ENCODE results near the gene TUB. TPM values are rescaled to one million over a fixed set of nuclear protein-coding genes. Genes with fewer than 3 reads are reported as not detected.

Gene TUB
- polyA plus RNA-seq, 1 experiment = 11.8 TPM

GRCh38 chr11:8090756-8091155 lies 9.7 kb downstream of the TUB start:
- H3K36me3 ChIP-seq (ENCODE audit: control insufficient read depth, insufficient read depth, low read length) = peaks cover 8% of the 10 kb centered on the region; the same call in 1 of the 2 replicates
- H3K27me3 ChIP-seq (ENCODE audit: control insufficient read depth, insufficient read depth, low read length) = no peaks in the 10 kb centered on the region
- ChIA-PET CTCF (interaction anchor here (0.7 to 21.3 kb wide), 28 partner anchors 8 to 409 kb away, joined by 3 to 710 read pairs (median 5); partner anchors contain the start of gene TUB), POLR2A (no interaction called here)
- TF ChIP-seq CTCF (IDR thresholded peaks at IDR 0.05; ENCODE audit: insufficient read depth, low read depth, low read length) = peak; percentile 77
- H3K4me3 ChIP-seq (ENCODE audit: low read depth, low read length) = no peak overlapping the region
- DNase-seq (ENCODE audit: low read depth) = no peak

- ChIA-PET POLR2A (no interaction called here), CTCF (interaction anchor here (0.9 to 21.3 kb wide), 15 partner anchors 7 to 199 kb away, joined by 3 to 710 read pairs (median 11); partner anchors contain the start of gene TUB)
- no peak for DNase-seq (ENCODE audit: low read depth)
- no peak for TF ChIP-seq CTCF (IDR thresholded peaks at IDR 0.05; ENCODE audit: insufficient read depth, low read depth, low read length)
- no peaks in the 10 kb centered on the region for H3K27me3 ChIP-seq (ENCODE audit: control insufficient read depth, insufficient read depth, low read length)
- H3K36me3 ChIP-seq (ENCODE audit: control insufficient read depth, insufficient read depth, low read length) = peaks cover 10% of the 10 kb centered on the region; the same call in 1 of the 2 replicates
- H3K4me3 ChIP-seq (ENCODE audit: low read depth, low read length) = no peak overlapping the region
Observed at GRCh38 chr11:8091721-8092120, 10.7 kb downstream of the TUB start.

- peak; percentile 87 for TF ChIP-seq CTCF (IDR thresholded peaks at IDR 0.05; ENCODE audit: insufficient read depth, low read depth, low read length)
- H3K36me3 ChIP-seq (ENCODE audit: control insufficient read depth, insufficient read depth, low read length) = peaks cover 12% of the 10 kb centered on the region; the same call in 1 of the 2 replicates
- ChIA-PET CTCF (interaction anchor here (0.6 to 21.3 kb wide), 10 partner anchors 6 to 200 kb away, joined by 3 to 710 read pairs (median 40); partner anchors contain the start of genes EIF3F and TUB), POLR2A (no interaction called here)
- DNase-seq (ENCODE audit: low read depth) = no peak
- H3K27me3 ChIP-seq (ENCODE audit: control insufficient read depth, insufficient read depth, low read length) = no peaks in the 10 kb centered on the region
- no peak overlapping the region for H3K4me3 ChIP-seq (ENCODE audit: low read depth, low read length)
Observed at GRCh38 chr11:8092587-8093424, 11.8 kb downstream of the TUB start.

- DNase-seq (ENCODE audit: low read depth) = no peak
- no peak for TF ChIP-seq CTCF (IDR thresholded peaks at IDR 0.05; ENCODE audit: insufficient read depth, low read depth, low read length)
- Histone ChIP-seq H3K27me3 (ENCODE audit: control insufficient read depth, insufficient read depth, low read length) (no peaks in the 10 kb centered on the region), H3K36me3 (ENCODE audit: control insufficient read depth, insufficient read depth, low read length) (peaks cover 12% of the 10 kb centered on the region; the same call in 1 of the 2 replicates), H3K4me3 (ENCODE audit: low read depth, low read length) (no peak overlapping the region)
- POLR2A ChIA-PET = no interaction called here
- CTCF ChIA-PET = interaction anchor here (0.7 to 21.3 kb wide), 8 partner anchors 10 to 107 kb away, joined by 3 to 710 read pairs (median 40); partner anchors contain the start of genes EIF3F and TUB
Observed at GRCh38 chr11:8093931-8094575, 13.0 kb downstream of the TUB start.

- POLR2A ChIA-PET = no interaction called here
- Histone ChIP-seq H3K27me3 (ENCODE audit: control insufficient read depth, insufficient read depth, low read length) (no peaks in the 10 kb centered on the region), H3K36me3 (ENCODE audit: control insufficient read depth, insufficient read depth, low read length) (peaks cover 13% of the 10 kb centered on the region; the same call in 1 of the 2 replicates), H3K4me3 (ENCODE audit: low read depth, low read length) (no peak overlapping the region)
- DNase-seq (ENCODE audit: low read depth) = no peak
- no peak for TF ChIP-seq CTCF (IDR thresholded peaks at IDR 0.05; ENCODE audit: insufficient read depth, low read depth, low read length)
- CTCF ChIA-PET = interaction anchor here (1.1 to 21.3 kb wide), 4 partner anchors 12 to 90 kb away, joined by 5 to 710 read pairs (median 244); no protein-coding TSS in a partner anchor
Observed at GRCh38 chr11:8094656-8095055, 13.6 kb downstream of the TUB start.

Measured in BJ (cell line).